H1 (cell line): Measurements from ENCODE around the gene UBE4A. TPM values are rescaled to one million over a fixed set of nuclear protein-coding genes. Genes with fewer than 3 reads are reported as not detected.

Source experiments
- CTCF ChIA-PET: fragments of 300-600 bp; sonication (Branson Sonifier 250); formaldehyde crosslinking; loops from one replicate; lab custom pipeline; 2021; ENCODE audit not compliant: partially characterized antibody; lab: Charles Lee
- POLR2A ChIA-PET: fragments of 300-600 bp; sonication (Branson Sonifier 250); formaldehyde crosslinking; loops from one replicate; lab custom pipeline; 2021; ENCODE audit warnings: inconsistent platforms; ENCODE audit not compliant: partially characterized antibody; lab: Charles Lee
- DNase-seq, 2 experiments: peaks; one replicate each; pipeline versions ENCODE4 v3.0.0 to v3.0.0-alpha.2; 2010 to 2022; ENCODE audit warnings: low spot score in 2 of 2, low read depth in 1 of 2, mixed read lengths in 1 of 2
- FAIRE-seq: peaks from 2 replicates; lab custom pipeline; 2011; peaks lifted over from hg19 to GRCh38; lab: Jason Lieb, UNC
- H2AFZ ChIP-seq: 2 replicates; pipeline ENCODE4 v1.8.1; 2012; ENCODE audit warnings: low read length, inconsistent platforms
- H2AK5ac ChIP-seq: 2 replicates; pipeline ENCODE4 v1.6.1; 2013; ENCODE audit warnings: low read depth, low read length
- H2BK120ac ChIP-seq: replicated peaks from 2 replicates; pipeline ENCODE3; 2013; ENCODE audit warnings: low read depth, low read length, inconsistent platforms
- H2BK12ac ChIP-seq: 2 replicates; pipeline ENCODE4 v1.6.1; 2013; ENCODE audit warnings: low read depth, low read length
- H2BK15ac ChIP-seq: 2 replicates; pipeline ENCODE4 v1.6.1; 2013; ENCODE audit warnings: low read length
- H2BK20ac ChIP-seq: 2 replicates; pipeline ENCODE4 v1.6.1; 2013; ENCODE audit warnings: low read length
- H2BK5ac ChIP-seq: 2 replicates; pipeline ENCODE4 v1.6.1; 2013; ENCODE audit warnings: low read depth, low read length
- H3K14ac ChIP-seq: 2 replicates; pipeline ENCODE4 v1.6.1; 2013; ENCODE audit warnings: inconsistent platforms; ENCODE audit not compliant: insufficient read length
- H3K18ac ChIP-seq: 2 replicates; pipeline ENCODE4 v1.6.1; 2013; ENCODE audit warnings: low read length; ENCODE audit errors: extremely low read depth
- H3K23ac ChIP-seq: 2 replicates; pipeline ENCODE4 v1.6.1; 2013; ENCODE audit warnings: inconsistent platforms; ENCODE audit not compliant: insufficient read length
- H3K23me2 ChIP-seq: 2 replicates; pipeline ENCODE4 v1.6.1; 2013; ENCODE audit warnings: low read depth, low read length
- H3K27ac ChIP-seq: 2 replicates; pipeline ENCODE4 v1.6.1; 2011; ENCODE audit warnings: low read depth, low read length, inconsistent platforms
- H3K27me3 ChIP-seq, 4 experiments: replicated peaks in 1 of 4; 1 replicate in 1 of 4; 2 replicates in 3 of 4; pipeline versions ENCODE4 v1.6.1 to v1.8.1; 2011 to 2013; ENCODE audit warnings: low read length in 3 of 4, mild to moderate bottlenecking in 3 of 4, inconsistent platforms in 2 of 4, mixed read lengths in 2 of 4, moderate library complexity in 1 of 4; ENCODE audit not compliant: control insufficient read depth in 3 of 4, insufficient read depth in 3 of 4; ENCODE audit errors: extremely low read depth in 1 of 4
- H3K36me3 ChIP-seq, 4 experiments: 2 replicates each; pipeline versions ENCODE4 v1.6.1 to v1.8.1; 2011 to 2013; ENCODE audit warnings: mild to moderate bottlenecking in 4 of 4, low read length in 3 of 4, moderate library complexity in 2 of 4, control low read depth in 1 of 4, inconsistent platforms in 1 of 4; ENCODE audit not compliant: insufficient read depth in 4 of 4, control insufficient read depth in 2 of 4
- H3K4ac ChIP-seq: replicated peaks from 2 replicates; pipeline ENCODE3; 2013; ENCODE audit warnings: low read length, low read depth, mixed read lengths, inconsistent platforms; ENCODE audit not compliant: insufficient read length
- H3K4me1 ChIP-seq, 4 experiments: replicated peaks in 1 of 4; 1 replicate in 1 of 4; 2 replicates in 3 of 4; pipeline versions ENCODE4 v1.6.1 to v1.8.1; 2011 to 2013; ENCODE audit warnings: low read length in 3 of 4, inconsistent platforms in 2 of 4, mixed read lengths in 1 of 4; ENCODE audit not compliant: insufficient read depth in 4 of 4, control insufficient read depth in 3 of 4
- H3K4me2 ChIP-seq, 2 experiments: 2 replicates each; pipeline versions ENCODE4 v1.6.1 to v1.8.1; 2011 to 2013; ENCODE audit warnings: low read depth in 2 of 2, low read length in 2 of 2, control low read depth in 1 of 2, inconsistent platforms in 1 of 2, mild to moderate bottlenecking in 1 of 2; ENCODE audit not compliant: insufficient read depth in 1 of 2
- H3K4me3 ChIP-seq, 4 experiments: fragments of 200-600, 300-600 bp in 1 of 4; sonication (generic), shearing (Covaris generic), sonication (Bioruptor Twin) in 1 of 4; 2 replicates each; pipeline versions ENCODE4 v1.5.1 to v1.8.1; 2011 to 2016; ENCODE audit warnings: low read length in 4 of 4, low read depth in 3 of 4, control low read depth in 2 of 4, inconsistent platforms in 2 of 4, mild to moderate bottlenecking in 2 of 4, mixed read lengths in 1 of 4, moderate library complexity in 1 of 4; ENCODE audit not compliant: insufficient read depth in 2 of 4; ENCODE audit errors: extremely low read depth in 1 of 4
- H3K56ac ChIP-seq: replicated peaks from 2 replicates; pipeline ENCODE3; 2013; ENCODE audit warnings: low read depth, mild to moderate bottlenecking, mixed read lengths, low read length, inconsistent platforms; ENCODE audit not compliant: insufficient read length
- H3K79me1 ChIP-seq: 2 replicates; pipeline ENCODE4 v1.6.1; 2013; ENCODE audit warnings: low read depth, low read length, control low read depth
- H3K79me2 ChIP-seq, 2 experiments: 2 replicates each; pipeline versions ENCODE4 v1.6.1 to v1.8.1; 2012 to 2013; ENCODE audit warnings: low read length in 2 of 2, mild to moderate bottlenecking in 2 of 2, inconsistent platforms in 1 of 2; ENCODE audit not compliant: insufficient read depth in 2 of 2, control insufficient read depth in 1 of 2
- H3K9ac ChIP-seq, 4 experiments: replicated peaks in 1 of 4; 1 replicate in 1 of 4; 2 replicates in 3 of 4; pipeline versions ENCODE4 v1.6.1 to v1.8.1; 2011 to 2013; ENCODE audit warnings: low read depth in 3 of 4, low read length in 3 of 4, control low read depth in 2 of 4, mild to moderate bottlenecking in 2 of 4, moderate library complexity in 2 of 4, inconsistent platforms in 1 of 4; ENCODE audit errors: extremely low read depth in 1 of 4
- H3K9me3 ChIP-seq, 2 experiments: 2 replicates each; pipeline versions ENCODE4 v1.6.1 to v1.8.1; 2012 to 2013; ENCODE audit warnings: mild to moderate bottlenecking in 2 of 2, moderate library complexity in 2 of 2, control low read depth in 1 of 2, inconsistent platforms in 1 of 2, low read depth in 1 of 2, low read length in 1 of 2, mixed read lengths in 1 of 2; ENCODE audit not compliant: insufficient read depth in 2 of 2
- H4K20me1 ChIP-seq, 2 experiments: replicated peaks in 1 of 2; 2 replicates each; pipeline versions ENCODE3 to v1.8.1; 2011 to 2013; ENCODE audit warnings: inconsistent platforms in 2 of 2, low read length in 2 of 2, mild to moderate bottlenecking in 1 of 2; ENCODE audit not compliant: insufficient read depth in 2 of 2, control insufficient read depth in 1 of 2
- H4K5ac ChIP-seq: 2 replicates; pipeline ENCODE4 v1.6.1; 2013; ENCODE audit warnings: low read length, low read depth, mixed read lengths, inconsistent platforms; ENCODE audit not compliant: insufficient read length
- H4K8ac ChIP-seq: 2 replicates; pipeline ENCODE4 v1.8.0; 2013; ENCODE audit warnings: mild to moderate bottlenecking, moderate library complexity, low read length, inconsistent platforms; ENCODE audit not compliant: insufficient read depth; ENCODE audit errors: extremely low read depth
- H4K91ac ChIP-seq: replicated peaks from 2 replicates; pipeline ENCODE3; 2013; ENCODE audit warnings: low read length, mixed read lengths, inconsistent platforms; ENCODE audit not compliant: insufficient read length
- SP2 ChIP-seq: IDR thresholded peaks from 2 replicates; pipeline ENCODE4 v1.6.1; 2012; ENCODE audit warnings: mild to moderate bottlenecking, low read length, inconsistent platforms
- polyA plus RNA-seq, 7 experiments: library from polyadenylated mRNA; depleted of rRNA in 3 of 7; stranded (reverse) in 5 of 7; unstranded in 2 of 7; fragments of >200 nt in 5 of 7; fragments of 200-250 nt in 2 of 7; gene quantifications; 1 replicate in 5 of 7; 2 replicates in 1 of 7; 4 replicates in 1 of 7; pipeline versions ENCODE4 v1.2.1 to v1.2.3, GENCODE V29; 2011 to 2013; ENCODE audit warnings: missing spikeins in 2 of 7, mixed read lengths in 2 of 7
- total RNA-seq: library from RNA; stranded (reverse); fragmentation: NEBNext Ultra II Directional; extraction: Animal tissue kit (Norgen Biotek cat#: 25700); gene quantifications from 2 replicates; pipeline ENCODE4 v1.2.1, GENCODE V29; 2021

Gene UBE4A
- total and polyA plus RNA-seq, 2 of the 8 experiments (the other 6 are each of a cell fraction or from before 2014, with no cell fraction given) = 11.3 to 34.5 TPM

DNA sequence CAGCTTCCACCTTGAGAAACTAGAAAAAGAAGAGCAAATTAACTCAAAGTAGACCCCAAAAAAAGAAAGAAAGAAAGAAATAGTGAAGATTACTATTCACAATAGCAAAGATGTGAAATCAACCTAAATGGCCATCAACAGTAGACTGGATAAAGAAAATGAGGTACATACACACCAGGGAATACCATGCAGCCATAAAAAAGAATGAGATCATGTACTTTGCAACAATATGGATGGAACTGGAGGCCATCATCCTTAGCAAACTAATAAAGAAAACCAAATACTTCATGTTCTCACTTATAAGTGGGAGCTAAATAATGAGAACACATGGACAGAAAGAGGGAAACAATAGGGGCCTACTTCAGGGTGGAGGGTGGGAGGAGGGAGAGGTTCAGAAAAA, 30.7 kb upstream of the UBE4A start:
- Histone ChIP-seq H3K79me1 (no peaks in the 10 kb centered on the region), H3K36me3 (no peaks in the 10 kb centered on the region), H2AK5ac (no peak overlapping the region), H3K79me2 (no peaks in the 10 kb centered on the region), H4K91ac (no peak overlapping the region), H2AFZ (no peak overlapping the region), H3K9ac (no peak overlapping the region), H3K23ac (no peak overlapping the region), H4K20me1 (no peaks in the 10 kb centered on the region), H4K8ac (no peak overlapping the region), H2BK20ac (no peak overlapping the region), H3K23me2 (no peaks in the 10 kb centered on the region), H3K9me3 (peaks cover 3 to 13% of the 10 kb centered on the region in 2 experiments; a peak in 3 of 4 replicates), H3K14ac (no peak overlapping the region), H2BK15ac (no peak overlapping the region), H3K18ac (no peak overlapping the region), H2BK5ac (no peak overlapping the region), H3K27ac (no peak overlapping the region), H3K56ac (no peak overlapping the region), H4K5ac (no peak overlapping the region), H3K4ac (no peak overlapping the region), H2BK120ac (no peak overlapping the region), H3K4me1 (no peaks in the 10 kb centered on the region), H3K27me3 (no peaks in the 10 kb centered on the region), H3K4me2 (no peak overlapping the region), H2BK12ac (no peak overlapping the region), H3K4me3 (no peak overlapping the region)
- ChIA-PET POLR2A (no interaction called here), CTCF (no interaction called here)
- TF ChIP-seq SP2 = no peak
- FAIRE-seq (no peak), DNase-seq (no peak)
